Right lobe of liver (tissue), 4 donors: ENCODE measurements around the gene MTSS2.

Source experiments
- CTCF ChIP-seq, 4 donors: fragments of 200-600 bp in 3 of 4; fragments of 450-650 bp in 1 of 4; IDR thresholded peaks; one replicate each; pipeline versions ENCODE4 v1.5.1 to v1.8.0; 2016 to 2022; ENCODE audit warnings: antibody characterized with exemption in 4 of 4, mild to moderate bottlenecking in 2 of 4
- POLR2A ChIP-seq: fragments of 450-650 bp; IDR thresholded peaks from one replicate; pipeline ENCODE4 v1.6.1; 2017; ENCODE audit warnings: antibody characterized with exemption, mild to moderate bottlenecking
- donor health status: DM: no; HTN: no; CAD: no.
- donor health status: DM: no; HTN: no; CAD: no.
- donor health status: DM: no; HTN: yes; CAD: no.

DNA sequence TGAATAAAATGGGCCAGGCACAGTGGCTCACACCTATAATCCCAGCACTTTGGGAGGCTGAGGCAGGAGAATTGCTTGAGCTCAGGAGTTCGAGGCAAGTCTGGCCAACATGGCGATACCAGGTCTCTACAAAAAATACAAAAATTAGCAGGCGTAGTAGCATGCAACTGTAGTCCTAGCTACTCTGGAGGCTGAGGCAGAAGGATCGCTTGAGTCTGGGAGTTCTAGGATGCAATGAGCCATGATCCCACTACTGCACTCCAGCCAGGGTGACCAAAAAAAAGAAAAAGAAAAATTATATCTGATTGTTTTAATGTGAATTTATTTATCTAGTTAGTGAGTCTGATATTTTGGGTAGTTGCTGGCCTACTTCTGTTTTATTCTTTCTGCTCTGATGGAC, 32.4 kb downstream of the MTSS2 start:
- no peak for TF ChIP-seq POLR2A
- no peak for TF ChIP-seq CTCF (IDR thresholded peaks at IDR 0.05)
